ENCODE results near the gene MTX2.
"Not testable (repeated sequence)": the region's sequence is repeated elsewhere in the genome, so short reads cannot be mapped to it uniquely, and the experiment has no call there.

MTX2 gene

DNA sequence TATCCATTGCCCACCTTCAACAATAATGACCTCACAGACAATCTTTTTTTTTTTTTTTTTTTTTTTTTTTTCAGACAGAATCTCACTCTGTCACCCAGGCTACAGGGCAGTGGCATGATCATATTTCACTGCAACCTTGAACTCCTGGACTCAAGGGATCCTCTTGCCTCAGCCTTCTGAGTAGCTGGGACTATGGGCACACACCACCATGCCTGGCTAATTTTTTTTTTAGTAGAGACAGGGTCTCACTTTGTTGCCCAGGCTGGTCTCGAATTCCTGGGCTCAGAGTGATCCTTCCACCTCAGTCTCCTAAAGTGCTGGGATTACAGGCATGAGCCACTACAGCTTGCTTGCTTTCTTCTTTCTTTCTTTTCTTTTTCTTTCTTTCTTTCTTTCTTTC, 103.9 kb downstream of the MTX2 start:
- H3K27me3 Mint-ChIP-seq; H3K4me1 Mint-ChIP-seq (ENCODE audit: low read depth); intact Hi-C loops (cut with micrococcal nuclease); H3K4me3 Mint-ChIP-seq; H3K27ac Mint-ChIP-seq; H3K36me3 Mint-ChIP-seq (ENCODE audit: low read depth): not testable (repeated sequence)
- peaks cover 12% of the 10 kb centered on the region for H3K9me3 Mint-ChIP-seq

- H3K27ac Mint-ChIP-seq: no peak overlapping the region
- intact Hi-C loops (cut with micrococcal nuclease): no loop called here
- no peaks in the 10 kb centered on the region for H3K36me3 Mint-ChIP-seq (ENCODE audit: low read depth)
- peaks cover 2% of the 10 kb centered on the region for H3K27me3 Mint-ChIP-seq
- peaks cover 7% of the 10 kb centered on the region for H3K9me3 Mint-ChIP-seq
- no peak overlapping the region for H3K4me3 Mint-ChIP-seq
- H3K4me1 Mint-ChIP-seq (ENCODE audit: low read depth): no peaks in the 10 kb centered on the region
These were observed 109.1 kb downstream of the MTX2 start for GRCh38 chr2:176378323-176378722.

DNA sequence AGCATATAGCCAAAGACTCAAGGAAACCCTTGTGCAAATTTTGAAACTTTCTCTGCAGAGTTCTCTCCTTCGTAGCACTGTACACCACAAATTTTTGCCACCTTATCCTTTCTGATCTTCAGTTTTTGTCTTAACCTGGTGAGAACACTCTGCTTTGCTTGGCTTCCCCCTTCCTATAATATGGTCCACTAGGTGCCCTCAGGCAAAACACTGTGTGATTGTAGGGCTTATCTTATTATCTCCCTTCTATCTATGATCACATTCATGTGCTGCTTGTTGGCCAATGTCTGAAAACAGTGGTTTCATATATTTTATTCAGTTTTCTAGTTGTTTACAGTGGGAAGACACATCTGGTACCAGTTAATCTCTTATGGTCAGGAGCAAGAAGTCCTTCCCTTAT, 111.1 kb downstream of the MTX2 start:
- Mint-ChIP-seq H3K27me3 (no peaks in the 10 kb centered on the region), H3K4me1 (ENCODE audit: low read depth) (no peaks in the 10 kb centered on the region), H3K4me3 (no peak overlapping the region), H3K27ac (no peak overlapping the region), H3K36me3 (ENCODE audit: low read depth) (no peaks in the 10 kb centered on the region), H3K9me3 (no peaks in the 10 kb centered on the region)
- intact Hi-C loops (cut with micrococcal nuclease): loop anchor here (10.0 kb wide), 1 partner anchor 856 kb away; no protein-coding TSS in a partner anchor

DNA sequence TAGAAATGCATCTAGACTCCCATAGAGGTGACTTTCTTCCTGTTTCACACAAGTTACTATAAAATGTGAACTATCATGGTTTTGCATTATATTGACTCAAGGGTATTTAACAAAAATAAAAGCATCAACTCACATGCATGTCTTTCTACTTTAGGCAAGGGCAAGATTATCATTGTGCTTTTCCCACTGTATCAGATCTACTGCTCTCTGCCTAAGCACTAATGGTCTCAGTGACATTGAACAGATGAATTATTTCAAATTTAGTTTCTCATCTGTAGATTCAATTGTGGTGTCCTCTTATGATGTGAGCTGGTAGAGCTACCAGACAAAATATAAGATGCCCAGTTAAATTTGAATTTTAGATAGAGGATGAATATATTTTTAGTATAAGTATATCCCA, 113.9 kb downstream of the MTX2 start:
- no peaks in the 10 kb centered on the region for H3K9me3 Mint-ChIP-seq
- peaks cover 2% of the 10 kb centered on the region for H3K27me3 Mint-ChIP-seq
- H3K36me3 Mint-ChIP-seq (ENCODE audit: low read depth): no peaks in the 10 kb centered on the region
- H3K4me1 Mint-ChIP-seq (ENCODE audit: low read depth): no peaks in the 10 kb centered on the region
- intact Hi-C loops (cut with micrococcal nuclease): loop anchor here (10.0 kb wide), 1 partner anchor 858 kb away; no protein-coding TSS in a partner anchor
- H3K4me3 Mint-ChIP-seq: no peak overlapping the region
- H3K27ac Mint-ChIP-seq: no peak overlapping the region

- intact Hi-C loops (cut with micrococcal nuclease): loop anchor here (10.0 kb wide), 1 partner anchor 859 kb away; no protein-coding TSS in a partner anchor
- no peak overlapping the region for H3K27ac Mint-ChIP-seq
- H3K4me3 Mint-ChIP-seq: no peak overlapping the region
- no peaks in the 10 kb centered on the region for H3K36me3 Mint-ChIP-seq (ENCODE audit: low read depth)
- H3K4me1 Mint-ChIP-seq (ENCODE audit: low read depth): no peaks in the 10 kb centered on the region
- H3K27me3 Mint-ChIP-seq: peaks cover 2% of the 10 kb centered on the region
- H3K9me3 Mint-ChIP-seq: no peaks in the 10 kb centered on the region
These were observed 114.7 kb downstream of the MTX2 start for GRCh38 chr2:176383836-176384442.

GRCh38 chr2:176385219-176385759, 116.0 kb downstream of the MTX2 start:
- Mint-ChIP-seq H3K27me3 (peaks cover 5% of the 10 kb centered on the region), H3K9me3 (no peaks in the 10 kb centered on the region), H3K27ac (no peak overlapping the region), H3K4me3 (no peak overlapping the region), H3K36me3 (ENCODE audit: low read depth) (no peaks in the 10 kb centered on the region), H3K4me1 (ENCODE audit: low read depth) (no peaks in the 10 kb centered on the region)
- intact Hi-C loops (cut with micrococcal nuclease): loop anchor here (10.0 kb wide), 1 partner anchor 860 kb away; no protein-coding TSS in a partner anchor

- H3K4me3 Mint-ChIP-seq: no peak overlapping the region
- H3K9me3 Mint-ChIP-seq: no peaks in the 10 kb centered on the region
- H3K27me3 Mint-ChIP-seq: peaks cover 5% of the 10 kb centered on the region
- H3K4me1 Mint-ChIP-seq (ENCODE audit: low read depth): no peaks in the 10 kb centered on the region
- no peaks in the 10 kb centered on the region for H3K36me3 Mint-ChIP-seq (ENCODE audit: low read depth)
- H3K27ac Mint-ChIP-seq: no peak overlapping the region
- intact Hi-C loops (cut with micrococcal nuclease): loop anchor here (10.0 kb wide), 1 partner anchor 861 kb away; no protein-coding TSS in a partner anchor
These were observed 116.6 kb downstream of the MTX2 start for GRCh38 chr2:176385838-176386237.

Measured in dendritic cell treated with granulocyte-macrophage colony-stimulating factor and Interleukin-4, amounts not matched to agents 40 ng/mL and 50 ng/mL, for 4 days (primary cell).